Neural cell (in vitro differentiated cells): ENCODE data around the gene RELT. TPM values are rescaled to one million over a fixed set of nuclear protein-coding genes. Genes with fewer than 3 reads are reported as not detected.

Experiments
- H2AFZ ChIP-seq: fragments of 200-600, 300-800 bp; sonication (generic), shearing (Covaris generic); 2 replicates; pipeline ENCODE4 v1.6.0; 2014; ENCODE audit warnings: low read depth, mild to moderate bottlenecking, antibody characterized with exemption, low read length, moderate library complexity
- H3F3A ChIP-seq: fragments of 200-600 bp; shearing (Covaris generic); 2 replicates; pipeline ENCODE4 v1.6.1; 2016; ENCODE audit warnings: mild to moderate bottlenecking, moderate library complexity, mixed read lengths, antibody characterized with exemption, low read length; ENCODE audit not compliant: insufficient read depth, poor library complexity, severe bottlenecking
- H3K27ac ChIP-seq: fragments of 200-600, 300-800 bp; sonication (generic), shearing (Covaris generic); 2 replicates; pipeline ENCODE4 v1.5.1; 2014; ENCODE audit warnings: mild to moderate bottlenecking, low read length, moderate library complexity
- H3K27me3 ChIP-seq: fragments of 300-800, 200-600 bp; sonication (generic), shearing (Covaris generic); 2 replicates; pipeline ENCODE4 v1.6.0; 2014; ENCODE audit warnings: mild to moderate bottlenecking, low read depth, low read length, moderate library complexity; ENCODE audit not compliant: insufficient read depth
- H3K36me3 ChIP-seq: fragments of 300-800, 200-600 bp; sonication (generic), shearing (Covaris generic); 2 replicates; pipeline ENCODE4 v1.5.1; 2014; ENCODE audit warnings: mild to moderate bottlenecking, antibody characterized with exemption, low read length, moderate library complexity; ENCODE audit not compliant: insufficient read depth
- H3K4me2 ChIP-seq: fragments of 300-800, 200-600 bp; sonication (generic), shearing (Covaris generic); 2 replicates; pipeline ENCODE4 v1.6.0; 2014; ENCODE audit warnings: mild to moderate bottlenecking, low read length
- H3K4me3 ChIP-seq: fragments of 300-800, 200-600 bp; sonication (generic), shearing (Covaris generic); 2 replicates; pipeline ENCODE4 v1.5.1; 2014; ENCODE audit warnings: mild to moderate bottlenecking, low read length, moderate library complexity
- H3K79me2 ChIP-seq: fragments of 200-600 bp; shearing (Covaris generic); replicated peaks from 2 replicates; pipeline ENCODE4 v1.6.0; 2014; ENCODE audit warnings: mild to moderate bottlenecking, low read length, moderate library complexity; ENCODE audit not compliant: insufficient read depth
- H3K9ac ChIP-seq: fragments of 300-800, 200-600 bp; sonication (generic), shearing (Covaris generic); 2 replicates; pipeline ENCODE4 v1.6.1; 2016; ENCODE audit warnings: mild to moderate bottlenecking, low read length, mixed read lengths
- H3K9me2 ChIP-seq: fragments of 200-600 bp; shearing (Covaris generic); 2 replicates; pipeline ENCODE4 v1.6.1; 2016; ENCODE audit warnings: mild to moderate bottlenecking, low read length, mixed read lengths; ENCODE audit not compliant: insufficient read depth
- H3K9me3 ChIP-seq: fragments of 200-600, 300-800 bp; sonication (generic), shearing (Covaris generic); 2 replicates; pipeline ENCODE4 v1.6.1; 2016; ENCODE audit warnings: mild to moderate bottlenecking, mixed run types, low read length, moderate library complexity, mixed read lengths
- H4K20me1 ChIP-seq: fragments of 200-600 bp; shearing (Covaris generic); 2 replicates; pipeline ENCODE4 v1.6.1; 2016; ENCODE audit warnings: mild to moderate bottlenecking, mixed run types; ENCODE audit not compliant: insufficient read depth
- CTCF ChIP-seq: fragments of 450-650 bp; IDR thresholded peaks from 2 replicates; pipeline ENCODE4 v1.5.1; 2014; ENCODE audit warnings: antibody characterized with exemption, mild to moderate bottlenecking, moderate library complexity; ENCODE audit not compliant: poor library complexity, severe bottlenecking
- EP300 ChIP-seq: fragments of 450-650 bp; conservative IDR thresholded peaks from 2 replicates; pipeline ENCODE4 v1.6.1; 2014; ENCODE audit warnings: antibody characterized with exemption, mild to moderate bottlenecking, moderate library complexity; ENCODE audit not compliant: poor library complexity, severe bottlenecking
- EZH2 ChIP-seq: fragments of 200-600, 300-800 bp; shearing (Covaris generic), sonication (generic); IDR thresholded peaks from 2 replicates; pipeline ENCODE4 v1.6.1; 2014; ENCODE audit warnings: antibody characterized with exemption, low read length, borderline replicate concordance, mild to moderate bottlenecking; ENCODE audit not compliant: insufficient read depth, poor library complexity, severe bottlenecking
- MXI1 ChIP-seq: fragments of 450-650 bp; conservative IDR thresholded peaks from 2 replicates; pipeline ENCODE4 v1.6.1; 2014; ENCODE audit warnings: antibody characterized with exemption, mild to moderate bottlenecking; ENCODE audit not compliant: poor library complexity, severe bottlenecking
- POLR2AphosphoS5 ChIP-seq: IDR thresholded peaks from 2 replicates; pipeline ENCODE4 v1.6.1; 2012
- RAD21 ChIP-seq: fragments of 450-650 bp; conservative IDR thresholded peaks from 2 replicates; pipeline ENCODE4 v1.6.1; 2014; ENCODE audit warnings: antibody characterized with exemption, mild to moderate bottlenecking, moderate library complexity
- REST ChIP-seq: IDR thresholded peaks from 2 replicates; pipeline ENCODE4 v1.6.1; 2012; ENCODE audit warnings: borderline replicate concordance
- SMC3 ChIP-seq: fragments of 450-650 bp; conservative IDR thresholded peaks from 2 replicates; pipeline ENCODE4 v1.6.1; 2014; ENCODE audit warnings: antibody characterized with exemption, mild to moderate bottlenecking, moderate library complexity; ENCODE audit not compliant: poor library complexity
- TAF1 ChIP-seq: IDR thresholded peaks from 2 replicates; pipeline ENCODE4 v1.6.1; 2012; ENCODE audit warnings: low read depth
- polyA plus RNA-seq: library from polyadenylated mRNA; depleted of rRNA; stranded (reverse); fragments of >200 nt; gene quantifications from 2 replicates; pipeline ENCODE4 v1.2.3, GENCODE V29; 2014

Gene RELT
- polyA plus RNA-seq, 1 donor from 2014 or later, result 12.4 TPM

GRCh38 chr11:73353422-73353821 lies 22.8 kb upstream of the RELT start:
- no peaks in the 10 kb centered on the region for H3K9me3 ChIP-seq
- no peaks in the 10 kb centered on the region for H3F3A ChIP-seq
- H2AFZ ChIP-seq, result no peak overlapping the region
- H3K79me2 ChIP-seq, result no peaks in the 10 kb centered on the region
- no peaks in the 10 kb centered on the region for H4K20me1 ChIP-seq
- no peak overlapping the region for H3K9ac ChIP-seq
- no peaks in the 10 kb centered on the region for H3K27me3 ChIP-seq
- H3K4me3 ChIP-seq, result no peak overlapping the region
- no peak overlapping the region for H3K4me2 ChIP-seq
- H3K27ac ChIP-seq, result no peak overlapping the region
- H3K36me3 ChIP-seq, result no peaks in the 10 kb centered on the region
- TF ChIP-seq REST (no peak), RAD21 (no peak), TAF1 (no peak), SMC3 (no peak), CTCF (no peak), MXI1 (no peak), POLR2AphosphoS5 (no peak), EZH2 (no peak), EP300 (no peak)
- no peaks in the 10 kb centered on the region for H3K9me2 ChIP-seq

GRCh38 chr11:73355109-73355508 lies 21.1 kb upstream of the RELT start:
- no peak overlapping the region for H3K27ac ChIP-seq
- no peaks in the 10 kb centered on the region for H3K79me2 ChIP-seq
- H3K4me2 ChIP-seq, result no peak overlapping the region
- H4K20me1 ChIP-seq, result no peaks in the 10 kb centered on the region
- no peaks in the 10 kb centered on the region for H3K9me3 ChIP-seq
- H3K27me3 ChIP-seq, result no peaks in the 10 kb centered on the region
- no peak overlapping the region for H3K4me3 ChIP-seq
- H3F3A ChIP-seq, result no peaks in the 10 kb centered on the region
- no peak overlapping the region for H2AFZ ChIP-seq
- no peaks in the 10 kb centered on the region for H3K9me2 ChIP-seq
- no peak overlapping the region for H3K9ac ChIP-seq
- H3K36me3 ChIP-seq, result no peaks in the 10 kb centered on the region
- TF ChIP-seq TAF1, result no peak
- no peak for TF ChIP-seq CTCF
- no peak for TF ChIP-seq EZH2
- no peak for TF ChIP-seq MXI1
- no peak for TF ChIP-seq POLR2AphosphoS5
- TF ChIP-seq SMC3, result no peak
- no peak for TF ChIP-seq REST
